Thyroid gland (tissue), 4 donors: ENCODE data around the gene IFNG.

ENCODE experiments used
- CTCF ChIP-seq, 6 experiments: fragments of 200-600 bp in 3 of 6; fragments of 450-650 bp in 3 of 6; sonication (generic) in 3 of 6; IDR thresholded peaks; one replicate each; pipeline ENCODE4 v1.5.1; 2016 to 2019; ENCODE audit warnings: antibody characterized with exemption in 6 of 6, mild to moderate bottlenecking in 2 of 6, inconsistent platforms in 1 of 6, moderate library complexity in 1 of 6
- POLR2A ChIP-seq, 2 donors: fragments of 450-650 bp; IDR thresholded peaks; one replicate each; pipeline ENCODE4 v1.6.1; 2017; ENCODE audit warnings: antibody characterized with exemption in 2 of 2, mild to moderate bottlenecking in 2 of 2, moderate library complexity in 1 of 2

DNA sequence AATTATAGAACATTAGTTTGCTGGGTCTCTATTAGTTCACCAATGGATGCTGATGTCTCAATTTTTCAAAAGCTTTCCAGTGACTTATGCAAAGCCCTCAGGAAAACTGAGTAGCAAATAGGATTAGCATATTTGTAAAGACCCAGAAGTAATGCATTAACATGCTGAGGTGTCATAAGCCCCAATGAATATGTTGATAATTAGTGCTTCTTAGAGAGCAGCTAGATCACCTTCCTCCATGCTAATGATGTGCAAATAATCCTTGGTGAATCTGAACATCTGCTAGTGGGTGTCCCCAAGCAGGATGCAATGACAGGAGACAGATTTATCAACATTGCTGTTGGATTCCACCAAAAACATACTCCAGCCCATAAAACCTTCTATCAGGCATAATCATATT, 19.0 kb downstream of the IFNG start:
- TF ChIP-seq POLR2A (IDR thresholded peaks at IDR 0.05) = no peak
- TF ChIP-seq CTCF (IDR thresholded peaks at IDR 0.05) = no peak
